Measurements from ENCODE around the gene NCBP3. TPM values are rescaled to one million over a fixed set of nuclear protein-coding genes. Genes with fewer than 3 reads are reported as not detected.
A peak's percentile ranks its signal among the peaks of the same experiment; 100 is the strongest.
"Not testable (repeated sequence)": the region's sequence is repeated elsewhere in the genome, so short reads cannot be mapped to it uniquely, and the experiment has no call there.

The NCBP3 gene
- total RNA-seq, 2 experiments from 2014 or later, result 39.9 to 41.1 TPM

GRCh38 chr17:3844556-3844955, 1.5 kb downstream of the NCBP3 start:
- Mint-ChIP-seq H3K36me3 (peaks cover 12% of the 10 kb centered on the region), H3K4me3 (peak overlapping the region; percentile 98), H3K4me1 (peaks cover 33% of the 10 kb centered on the region)
- H3K9me3 Mint-ChIP-seq, H3K27me3 Mint-ChIP-seq, DNase-seq, H3K27ac Mint-ChIP-seq: not testable (repeated sequence)

- no peaks in the 10 kb centered on the region for H3K9me3 Mint-ChIP-seq
- DNase-seq, result peak; percentile 39
- peak overlapping the region; percentile 47 for H3K27ac Mint-ChIP-seq
- peak overlapping the region; percentile 9 for H3K4me3 Mint-ChIP-seq
- peaks cover 33% of the 10 kb centered on the region for H3K4me1 Mint-ChIP-seq
- peaks cover 14% of the 10 kb centered on the region for H3K36me3 Mint-ChIP-seq
- no peaks in the 10 kb centered on the region for H3K27me3 Mint-ChIP-seq
Observed at GRCh38 chr17:3843935-3844516, 2.0 kb downstream of the NCBP3 start.

GRCh38 chr17:3838206-3838605, 7.8 kb downstream of the NCBP3 start:
- Mint-ChIP-seq H3K36me3 (peaks cover 7% of the 10 kb centered on the region), H3K27ac (no peak overlapping the region), H3K4me1 (peaks cover 10% of the 10 kb centered on the region), H3K9me3 (no peaks in the 10 kb centered on the region), H3K4me3 (no peak overlapping the region), H3K27me3 (no peaks in the 10 kb centered on the region)
- no peak for DNase-seq

GRCh38 chr17:3836551-3836950, 9.5 kb downstream of the NCBP3 start:
- peaks cover 10% of the 10 kb centered on the region for H3K4me1 Mint-ChIP-seq
- no peaks in the 10 kb centered on the region for H3K27me3 Mint-ChIP-seq
- DNase-seq, result no peak
- H3K27ac Mint-ChIP-seq, result no peak overlapping the region
- H3K36me3 Mint-ChIP-seq, result peaks cover 7% of the 10 kb centered on the region
- no peaks in the 10 kb centered on the region for H3K9me3 Mint-ChIP-seq
- no peak overlapping the region for H3K4me3 Mint-ChIP-seq

GRCh38 chr17:3835410-3836229, 10.4 kb downstream of the NCBP3 start:
- H3K4me1 Mint-ChIP-seq, result peaks cover 7% of the 10 kb centered on the region
- no peak overlapping the region for H3K4me3 Mint-ChIP-seq
- H3K36me3 Mint-ChIP-seq, result peaks cover 7% of the 10 kb centered on the region
- H3K27me3 Mint-ChIP-seq, result no peaks in the 10 kb centered on the region
- H3K9me3 Mint-ChIP-seq, result no peaks in the 10 kb centered on the region
- DNase-seq, result no peak
- H3K27ac Mint-ChIP-seq, result no peak overlapping the region

GRCh38 chr17:3834811-3835210, 11.2 kb downstream of the NCBP3 start:
- no peaks in the 10 kb centered on the region for H3K9me3 Mint-ChIP-seq
- no peaks in the 10 kb centered on the region for H3K27me3 Mint-ChIP-seq
- H3K36me3 Mint-ChIP-seq, result peaks cover 6% of the 10 kb centered on the region
- H3K4me3 Mint-ChIP-seq, result no peak overlapping the region
- H3K27ac Mint-ChIP-seq, result no peak overlapping the region
- DNase-seq, result no peak
- peaks cover 3% of the 10 kb centered on the region for H3K4me1 Mint-ChIP-seq

- no peak for DNase-seq
- Mint-ChIP-seq H3K27me3 (no peaks in the 10 kb centered on the region), H3K36me3 (peaks cover 5% of the 10 kb centered on the region), H3K27ac (no peak overlapping the region), H3K4me3 (no peak overlapping the region), H3K9me3 (no peaks in the 10 kb centered on the region), H3K4me1 (peaks cover 3% of the 10 kb centered on the region)
Observed at GRCh38 chr17:3828852-3829232, 17.2 kb downstream of the NCBP3 start.

- peaks cover 3% of the 10 kb centered on the region for H3K4me1 Mint-ChIP-seq
- H3K36me3 Mint-ChIP-seq, result peaks cover 8% of the 10 kb centered on the region
- no peaks in the 10 kb centered on the region for H3K27me3 Mint-ChIP-seq
- no peak overlapping the region for H3K4me3 Mint-ChIP-seq
- H3K27ac Mint-ChIP-seq, result peak overlapping the region; percentile 17
- DNase-seq, result no peak
- H3K9me3 Mint-ChIP-seq, result no peaks in the 10 kb centered on the region
Observed at GRCh38 chr17:3828151-3828851, 17.7 kb downstream of the NCBP3 start.

- Mint-ChIP-seq H3K27me3 (no peaks in the 10 kb centered on the region), H3K4me1 (peaks cover 3% of the 10 kb centered on the region), H3K36me3 (peaks cover 8% of the 10 kb centered on the region), H3K9me3 (no peaks in the 10 kb centered on the region), H3K27ac (no peak overlapping the region), H3K4me3 (no peak overlapping the region)
- DNase-seq, result peak; percentile 40
Observed at GRCh38 chr17:3827124-3827773, 18.8 kb downstream of the NCBP3 start.

GRCh38 chr17:3826191-3826590, 19.9 kb downstream of the NCBP3 start:
- no peaks in the 10 kb centered on the region for H3K27me3 Mint-ChIP-seq
- DNase-seq, result no peak
- no peaks in the 10 kb centered on the region for H3K9me3 Mint-ChIP-seq
- H3K27ac Mint-ChIP-seq, result no peak overlapping the region
- H3K4me3 Mint-ChIP-seq, result no peak overlapping the region
- H3K36me3 Mint-ChIP-seq, result peaks cover 14% of the 10 kb centered on the region
- H3K4me1 Mint-ChIP-seq, result peaks cover 3% of the 10 kb centered on the region

- no peak for DNase-seq
- H3K27me3 Mint-ChIP-seq, result no peaks in the 10 kb centered on the region
- no peak overlapping the region for H3K27ac Mint-ChIP-seq
- no peaks in the 10 kb centered on the region for H3K4me1 Mint-ChIP-seq
- H3K4me3 Mint-ChIP-seq, result no peak overlapping the region
- peaks cover 17% of the 10 kb centered on the region for H3K36me3 Mint-ChIP-seq
- H3K9me3 Mint-ChIP-seq, result no peaks in the 10 kb centered on the region
Observed at GRCh38 chr17:3821101-3821500, 24.9 kb downstream of the NCBP3 start.

- no peak overlapping the region for H3K4me3 Mint-ChIP-seq
- no peaks in the 10 kb centered on the region for H3K27me3 Mint-ChIP-seq
- no peaks in the 10 kb centered on the region for H3K4me1 Mint-ChIP-seq
- peaks cover 20% of the 10 kb centered on the region for H3K36me3 Mint-ChIP-seq
- no peak for DNase-seq
- no peaks in the 10 kb centered on the region for H3K9me3 Mint-ChIP-seq
- no peak overlapping the region for H3K27ac Mint-ChIP-seq
Observed at GRCh38 chr17:3818786-3819185, 27.3 kb downstream of the NCBP3 start.

GRCh38 chr17:3817851-3818605, 28.0 kb downstream of the NCBP3 start:
- Mint-ChIP-seq H3K9me3 (no peaks in the 10 kb centered on the region), H3K36me3 (peaks cover 19% of the 10 kb centered on the region), H3K4me1 (no peaks in the 10 kb centered on the region), H3K27ac (no peak overlapping the region), H3K4me3 (no peak overlapping the region), H3K27me3 (no peaks in the 10 kb centered on the region)
- no peak for DNase-seq

- no peak overlapping the region for H3K4me3 Mint-ChIP-seq
- H3K27ac Mint-ChIP-seq, result no peak overlapping the region
- H3K9me3 Mint-ChIP-seq, result no peaks in the 10 kb centered on the region
- H3K36me3 Mint-ChIP-seq, result peaks cover 18% of the 10 kb centered on the region
- H3K4me1 Mint-ChIP-seq, result no peaks in the 10 kb centered on the region
- no peaks in the 10 kb centered on the region for H3K27me3 Mint-ChIP-seq
- no peak for DNase-seq
Observed at GRCh38 chr17:3815925-3816324, 30.1 kb downstream of the NCBP3 start.
